GM21528 (cell line): ENCODE results near the gene MIGA2.

Experiments
- ATAC-seq: cut with Tn5 transposase; IDR thresholded peaks from one replicate; pipeline ENCODE4 v1.9.1; 2021; ENCODE audit warnings: mild to moderate bottlenecking, moderate library complexity; ENCODE audit not compliant: unreplicated experiment, low FRiP score

Gene MIGA2

DNA sequence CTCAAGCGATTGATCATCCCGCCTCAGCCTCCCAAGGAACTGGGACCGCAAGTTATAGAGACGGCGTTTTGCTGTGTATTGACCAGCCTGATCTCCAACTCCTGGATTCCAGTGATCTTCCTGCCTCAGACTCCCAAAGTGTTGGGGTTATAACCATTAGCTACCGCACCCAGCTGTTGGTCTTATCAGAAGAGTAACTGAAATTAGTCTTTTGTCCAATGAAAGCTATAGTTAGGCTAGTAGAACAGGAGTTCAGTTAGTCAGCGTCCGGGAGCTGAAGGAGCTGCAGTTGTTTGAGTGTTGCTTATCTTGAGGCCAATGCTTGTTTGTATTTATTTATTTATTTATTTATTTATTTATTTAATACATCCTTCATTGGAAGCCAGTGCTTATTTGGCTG is 3.2 kb upstream of the MIGA2 start:
- ATAC-seq, result no peak

DNA sequence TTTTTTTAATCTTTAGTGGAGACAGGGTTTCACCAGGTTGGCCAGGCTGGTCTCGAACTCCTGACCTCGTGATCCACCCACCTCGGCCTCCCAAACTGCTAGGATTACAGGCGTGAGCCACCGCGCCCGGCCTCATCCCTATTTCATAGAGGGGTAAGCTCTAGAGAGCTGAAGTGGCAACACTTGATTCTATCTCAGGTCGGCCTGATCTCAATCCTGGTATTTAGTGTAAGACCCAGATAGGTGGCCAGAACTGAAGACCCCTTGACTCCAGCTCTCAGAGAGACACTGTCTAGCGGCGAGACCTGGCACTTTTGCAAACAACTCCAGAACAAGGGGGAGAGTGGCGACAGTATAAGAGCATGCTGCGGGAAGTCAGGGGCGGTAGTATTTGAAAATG is 588 bp upstream of the MIGA2 start:
- peak; percentile 3 for ATAC-seq

DNA sequence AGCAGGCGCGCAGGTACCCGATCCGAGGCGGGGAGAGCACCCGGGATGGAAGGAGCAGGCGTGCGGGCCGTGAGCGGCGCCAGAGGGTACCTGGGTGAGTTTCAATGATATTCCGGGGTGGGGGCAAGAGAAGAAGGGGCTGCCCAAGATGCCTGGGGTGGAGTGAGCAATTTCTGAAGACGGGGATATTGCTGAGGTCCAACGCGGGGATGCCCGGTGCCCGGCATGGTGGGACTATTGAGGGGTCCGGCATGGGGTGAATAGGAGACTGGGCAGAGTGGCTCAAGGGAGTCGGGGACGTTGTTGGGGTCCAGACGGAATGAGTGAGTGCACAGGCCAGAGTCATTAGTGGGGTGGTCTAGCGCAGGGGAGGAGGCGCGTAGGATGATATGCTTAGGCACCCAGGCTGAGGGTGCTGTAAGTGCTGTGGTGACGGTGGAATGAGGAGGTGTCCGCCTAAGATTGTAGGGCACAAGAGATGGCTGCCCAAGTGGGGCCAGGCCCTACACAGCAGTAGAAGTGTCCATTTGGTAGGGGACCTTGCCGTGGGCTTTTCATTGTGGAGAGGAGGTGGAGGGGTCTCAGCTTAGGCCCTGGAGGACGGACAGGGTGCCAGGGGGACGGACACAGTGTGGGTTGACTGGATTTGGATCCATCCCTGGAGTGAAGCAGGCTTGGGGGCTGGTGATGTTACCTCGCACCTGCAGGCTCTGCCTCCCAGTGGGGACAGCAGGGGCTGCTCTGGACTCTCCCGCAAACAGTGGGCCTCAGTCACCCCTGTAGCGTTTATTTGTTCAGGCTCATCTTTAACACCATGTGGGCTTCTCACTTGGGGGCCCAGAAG is 719 bp downstream of the MIGA2 start:
- no peak for ATAC-seq

DNA sequence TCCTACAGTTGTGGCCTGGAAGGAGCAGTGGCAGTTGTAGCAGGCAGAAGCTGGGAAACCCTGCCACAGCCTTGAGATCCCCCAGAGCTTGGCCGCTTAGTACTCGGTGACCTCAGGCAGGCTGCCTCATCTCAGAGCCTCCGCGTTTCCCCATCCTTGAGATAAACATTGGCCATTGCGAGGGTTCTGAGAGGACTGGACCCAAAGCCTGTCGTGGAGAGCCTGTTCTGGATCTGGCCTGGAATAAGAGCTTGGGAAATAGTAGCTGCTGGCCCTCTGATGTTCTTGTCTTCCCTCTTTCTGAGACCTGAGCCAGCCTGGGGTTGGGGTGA is 1.3 kb downstream of the MIGA2 start:
- ATAC-seq, result no peak

DNA sequence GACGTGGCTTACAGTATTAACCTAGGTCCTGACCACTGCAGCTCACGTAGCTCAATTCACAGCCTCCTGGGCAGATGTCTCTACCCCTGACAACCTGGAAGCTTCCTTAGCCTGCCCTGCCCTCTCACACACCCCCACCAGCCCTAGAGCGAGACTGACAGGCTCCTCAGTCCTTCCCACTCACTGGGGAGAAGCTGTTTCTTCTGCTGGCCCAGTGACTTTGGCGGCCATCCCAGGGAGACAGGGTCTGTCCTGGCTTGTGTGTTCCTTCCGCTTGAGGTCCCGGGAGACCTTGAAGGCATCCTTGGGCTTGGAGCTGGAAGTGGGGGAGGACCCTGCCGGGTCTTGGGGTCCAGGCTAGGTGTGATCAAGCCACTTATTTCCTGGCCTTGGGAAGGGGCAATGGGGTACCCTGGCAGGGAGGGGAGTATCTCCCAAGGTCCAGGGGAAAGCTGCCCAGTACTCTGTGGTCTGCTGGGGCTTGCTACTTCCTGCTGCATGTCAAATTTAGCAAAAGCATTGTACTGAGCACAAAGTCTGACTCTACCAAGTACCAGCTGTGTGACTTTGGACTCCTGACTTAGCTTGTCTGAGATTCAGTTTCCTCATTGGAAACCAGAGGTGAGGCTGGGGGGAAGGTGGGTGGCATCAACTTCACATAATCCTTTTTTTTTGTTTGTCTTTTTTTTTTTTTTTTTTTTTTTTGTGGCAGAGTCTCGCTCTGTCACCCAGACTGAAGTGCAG is 1.9 kb downstream of the MIGA2 start:
- ATAC-seq, result no peak

DNA sequence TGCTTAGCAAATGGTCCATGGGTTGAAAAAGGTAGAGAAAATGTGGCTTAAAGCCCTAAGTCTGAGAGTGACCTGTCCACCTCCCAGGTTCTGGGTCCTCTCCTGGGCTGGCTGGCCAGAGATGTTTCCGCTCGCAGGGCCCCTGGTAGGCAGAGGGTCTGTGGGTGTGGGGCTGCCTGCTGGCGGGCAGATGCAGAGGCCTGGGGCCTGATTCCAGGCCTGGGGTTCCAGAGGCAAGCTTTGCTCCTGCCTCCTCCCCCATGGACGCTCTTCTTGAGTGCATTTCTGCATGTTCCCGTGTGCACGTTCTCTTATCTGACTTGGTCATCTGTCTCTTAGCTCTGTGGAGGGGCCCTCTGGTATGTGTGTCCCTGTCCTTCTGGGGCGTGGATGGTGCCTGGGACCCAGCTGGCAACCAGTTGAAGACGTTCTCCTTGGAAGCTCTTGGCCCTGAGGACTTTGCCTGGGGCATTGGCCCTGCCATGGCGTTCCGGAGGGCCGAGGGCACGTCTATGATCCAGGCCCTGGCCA is 3.8 kb downstream of the MIGA2 start:
- no peak for ATAC-seq

DNA sequence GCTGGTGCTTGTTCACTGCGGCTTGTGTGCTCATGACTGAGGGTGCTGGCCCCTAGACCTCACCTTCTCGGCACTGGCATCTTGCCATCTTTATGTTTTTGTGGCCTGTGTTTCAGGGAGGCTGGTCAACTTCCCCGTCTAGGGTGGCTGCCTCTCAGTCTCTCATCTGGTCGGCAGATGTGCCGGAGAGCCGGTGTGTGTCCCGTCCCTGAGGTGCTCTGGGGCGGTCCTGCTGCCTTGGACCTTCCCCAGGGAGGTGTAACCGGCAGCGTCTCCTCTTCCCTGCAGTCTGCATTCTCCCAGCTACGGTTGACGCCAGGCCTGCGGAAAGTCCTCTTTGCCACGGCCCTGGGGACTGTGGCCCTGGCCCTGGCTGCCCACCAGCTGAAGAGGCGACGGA is 5.6 kb downstream of the MIGA2 start:
- no peak for ATAC-seq

DNA sequence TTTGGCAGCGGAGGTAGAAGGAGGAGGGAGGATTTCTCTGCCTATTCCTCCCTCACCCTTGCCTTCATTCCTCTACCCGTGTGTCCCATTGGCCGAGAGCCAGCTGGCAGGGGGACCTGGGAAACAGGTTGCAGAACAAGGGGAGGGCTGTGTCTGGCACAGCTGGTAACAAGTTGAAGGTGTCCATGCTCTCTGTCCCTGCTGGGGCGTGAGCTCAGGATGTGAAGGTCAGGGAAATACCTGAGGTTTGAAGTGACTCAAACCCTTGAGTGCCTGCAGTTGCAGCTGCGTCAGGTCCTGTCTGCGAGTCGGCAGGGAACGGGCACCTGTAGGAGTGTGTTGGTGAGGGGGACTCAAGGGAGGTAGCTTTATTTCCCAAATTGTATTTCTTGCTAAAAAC is 16.2 kb downstream of the MIGA2 start:
- no peak for ATAC-seq

DNA sequence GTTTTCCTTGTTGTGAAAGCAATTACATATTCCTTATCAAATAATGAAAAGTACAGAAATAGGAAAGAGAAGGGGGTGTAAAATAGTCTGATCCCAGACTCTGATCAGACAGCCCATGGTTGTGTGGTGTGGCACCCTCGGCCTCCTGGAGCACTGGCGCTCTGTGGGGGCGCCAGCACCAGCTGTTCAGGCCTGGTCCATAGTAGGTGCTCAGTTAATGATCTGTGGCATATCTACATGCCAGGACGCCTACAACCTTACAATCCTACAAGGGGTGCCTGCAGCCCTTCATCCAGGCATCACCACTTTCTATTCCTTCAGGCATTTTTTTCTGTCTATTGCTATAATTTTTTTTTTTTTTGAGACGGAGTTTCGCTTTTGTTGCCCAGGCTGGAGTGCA is 16.6 kb downstream of the MIGA2 start:
- ATAC-seq, result no peak

DNA sequence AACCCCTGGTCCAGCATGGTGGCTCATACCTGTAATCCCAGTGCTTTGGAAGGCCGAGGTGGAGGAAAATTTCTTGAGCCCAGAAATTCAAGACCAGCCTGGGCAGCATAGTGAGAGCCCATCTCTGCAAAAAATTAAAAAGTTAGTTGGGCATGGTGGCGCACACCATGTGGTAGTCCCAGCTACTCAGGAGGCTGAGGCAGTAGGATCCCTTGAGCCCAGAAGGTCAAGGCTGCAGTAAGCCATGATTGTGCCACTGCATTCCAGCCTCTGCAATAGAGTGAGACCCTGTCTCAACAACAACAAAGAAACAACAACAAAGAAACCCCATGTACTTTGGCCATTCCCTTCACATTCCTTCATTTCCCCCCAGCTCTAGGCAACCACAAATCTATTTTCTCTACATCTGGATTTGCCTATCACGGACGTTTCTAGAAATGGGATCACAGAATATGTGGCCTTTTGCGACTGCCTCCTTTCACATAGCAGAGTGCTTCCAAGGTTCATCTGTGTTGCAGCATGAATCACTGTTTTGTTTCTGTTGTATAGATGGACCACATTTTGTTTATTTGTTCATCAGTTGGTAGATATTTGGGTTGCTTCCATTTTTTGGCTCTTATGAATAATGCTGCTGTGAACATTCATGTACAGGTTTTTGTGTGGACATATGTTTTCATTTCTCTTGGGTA is 17.9 kb downstream of the MIGA2 start:
- ATAC-seq, result no peak

DNA sequence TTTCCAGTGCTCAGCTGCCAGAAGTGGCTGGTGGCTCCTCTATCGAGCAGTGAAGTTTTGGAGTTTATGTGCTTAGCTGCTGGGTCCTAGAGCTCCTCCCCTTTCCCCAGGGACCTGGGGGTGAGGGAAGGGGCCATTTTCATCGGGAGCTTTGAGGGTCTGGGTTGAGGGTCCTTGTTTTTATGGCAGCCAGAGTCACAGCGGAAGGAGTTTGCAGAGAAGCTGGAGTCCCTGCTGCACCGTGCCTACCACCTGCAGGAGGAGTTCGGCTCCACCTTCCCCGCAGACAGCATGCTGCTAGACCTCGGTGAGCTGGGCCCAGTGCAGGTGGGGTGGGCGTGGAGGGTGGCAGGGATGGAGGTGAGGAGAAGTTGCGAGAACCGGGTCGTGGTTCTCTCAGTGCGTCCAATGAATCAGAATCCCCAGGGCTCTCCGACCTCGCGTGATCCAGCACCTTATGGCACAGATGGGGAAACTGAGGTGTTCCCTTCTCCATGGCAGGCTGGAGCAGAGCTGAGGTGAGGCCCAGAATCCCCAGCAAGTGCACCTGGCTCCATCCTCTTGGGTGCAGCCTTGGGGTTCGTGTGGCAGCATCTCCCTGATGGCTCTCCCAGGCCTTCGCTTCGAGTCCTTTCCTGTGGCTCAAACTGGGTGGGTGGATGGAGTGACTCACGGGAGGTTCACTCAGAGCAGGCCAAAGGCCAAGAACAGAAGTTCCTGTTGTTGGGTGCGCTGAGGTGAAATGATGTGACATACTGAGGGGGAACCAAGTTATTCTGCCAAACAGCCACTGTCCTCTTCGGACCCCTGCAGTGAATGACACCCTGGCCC is 22.8 kb downstream of the MIGA2 start:
- no peak for ATAC-seq

DNA sequence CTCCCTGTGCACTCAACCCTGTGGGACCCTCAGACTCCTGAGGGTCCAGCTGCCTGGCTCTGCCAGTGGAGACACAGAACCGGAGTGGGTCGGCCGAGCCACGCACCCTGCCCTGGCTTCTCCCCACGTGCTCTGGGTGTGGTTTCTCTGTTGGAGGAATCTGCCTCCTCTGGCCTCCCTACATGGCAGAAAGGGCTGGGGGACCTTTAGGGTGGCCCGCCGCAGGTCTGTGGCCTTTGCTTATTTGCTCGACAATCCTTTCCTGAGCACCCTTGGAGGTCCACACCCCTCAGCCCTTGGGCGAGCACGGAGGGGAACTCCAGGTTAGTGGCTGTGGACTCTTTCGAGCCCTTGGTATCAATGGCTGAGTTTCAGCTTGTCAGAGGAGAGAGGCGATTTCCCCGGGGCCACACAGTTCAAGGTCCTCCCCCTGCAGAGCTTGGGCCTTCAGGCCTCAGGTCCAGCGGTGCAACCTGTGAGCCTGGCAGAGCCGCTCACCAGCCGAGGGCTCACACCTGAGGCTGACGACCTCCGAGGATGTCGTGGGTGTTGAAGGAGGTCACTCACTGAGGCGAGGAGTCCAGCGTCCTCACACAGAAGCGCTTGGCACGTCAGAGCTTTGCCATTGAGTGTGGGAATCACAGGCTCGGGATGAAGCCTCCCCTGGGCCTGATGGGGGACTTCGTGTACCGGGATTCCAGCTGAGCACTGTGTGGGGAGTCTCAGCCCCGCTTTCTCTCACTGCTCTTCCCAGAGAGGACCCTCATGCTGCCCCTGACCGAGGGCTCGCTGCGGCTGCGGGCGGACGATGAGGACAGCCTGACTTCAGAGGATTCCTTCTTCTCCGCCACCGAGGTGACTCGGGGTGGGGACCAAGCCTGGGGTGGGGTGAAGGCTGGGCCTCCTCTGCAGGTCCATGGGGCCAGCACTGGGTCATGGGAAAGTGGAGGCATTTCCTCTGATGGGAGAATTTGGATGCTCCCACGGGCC is 23.7 kb downstream of the MIGA2 start:
- ATAC-seq, result no peak

DNA sequence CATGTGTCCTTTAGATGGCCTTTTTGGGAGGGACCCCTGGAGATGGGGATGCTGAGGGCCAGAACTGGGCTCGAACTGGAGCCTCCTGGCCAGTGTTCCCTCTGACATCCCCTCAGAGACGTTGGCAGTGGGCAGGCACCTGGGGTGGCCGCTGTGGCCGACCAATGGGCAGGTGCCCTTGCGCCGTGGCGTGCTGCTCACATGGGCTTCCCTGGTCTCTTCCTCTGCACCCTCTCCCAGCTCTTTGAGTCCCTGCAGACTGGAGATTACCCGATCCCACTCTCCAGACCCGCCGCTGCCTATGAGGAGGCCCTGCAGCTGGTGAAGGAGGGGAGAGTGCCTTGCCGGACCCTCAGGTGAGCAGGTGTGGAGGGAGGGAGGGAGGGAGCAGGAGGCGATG is 24.6 kb downstream of the MIGA2 start:
- ATAC-seq, result no peak

DNA sequence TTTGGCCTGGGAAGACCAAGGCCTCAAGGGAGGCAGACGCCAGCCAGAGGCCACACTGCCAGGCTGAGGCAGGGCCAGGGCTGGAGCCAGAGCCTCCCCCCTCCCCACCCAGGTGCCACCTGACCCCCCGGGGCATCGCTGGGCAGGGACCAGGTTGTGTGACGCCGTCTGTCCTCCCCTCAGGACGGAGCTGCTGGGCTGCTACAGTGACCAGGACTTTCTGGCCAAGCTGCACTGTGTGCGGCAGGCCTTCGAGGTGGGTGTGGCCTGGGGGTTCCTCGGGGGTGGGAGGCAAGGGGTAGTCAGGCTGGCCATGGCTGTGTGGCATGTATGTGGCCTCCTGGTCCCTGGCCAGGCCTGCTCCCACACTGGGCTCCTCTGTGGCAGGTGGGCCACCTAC is 26.6 kb downstream of the MIGA2 start:
- no peak for ATAC-seq

DNA sequence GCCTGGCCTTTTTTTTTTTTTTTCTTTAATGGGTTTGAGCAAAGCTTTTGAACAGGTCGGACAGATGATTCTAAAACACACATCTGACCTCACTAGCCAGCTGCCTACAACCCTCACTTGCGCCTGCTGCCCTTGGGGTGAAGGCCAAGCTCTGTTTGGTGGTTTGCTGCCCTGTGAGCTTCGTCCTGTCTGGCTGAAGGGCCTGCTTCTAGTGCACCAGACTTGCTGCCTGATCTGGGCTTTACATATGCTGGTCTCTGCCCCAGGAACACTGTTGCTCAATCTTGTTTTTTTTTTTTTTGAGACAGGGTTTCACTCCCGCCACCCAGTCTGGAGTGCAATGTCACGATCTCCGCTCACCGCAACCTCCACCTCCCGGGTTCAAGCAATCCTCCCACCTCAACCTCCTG is 28.1 kb downstream of the MIGA2 start:
- ATAC-seq, result no peak

DNA sequence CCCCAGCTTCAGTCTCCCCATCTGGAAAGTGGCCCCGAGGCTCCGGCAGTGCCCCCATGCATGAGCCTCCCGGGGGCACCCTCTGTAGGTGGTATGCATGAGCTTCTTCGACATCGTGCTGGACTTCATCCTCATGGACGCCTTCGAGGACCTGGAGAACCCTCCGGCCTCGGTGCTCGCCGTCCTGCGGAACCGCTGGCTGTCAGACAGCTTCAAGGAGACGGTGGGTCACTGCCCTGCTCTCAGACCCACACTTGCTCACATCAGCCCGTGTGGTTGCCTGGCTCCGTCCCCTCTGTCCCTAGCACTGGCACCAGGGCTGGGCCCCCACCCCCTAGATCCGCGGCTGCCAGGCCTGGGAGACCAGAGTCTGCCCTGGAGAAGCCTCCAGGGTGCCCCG is 31.7 kb downstream of the MIGA2 start:
- no peak for ATAC-seq

DNA sequence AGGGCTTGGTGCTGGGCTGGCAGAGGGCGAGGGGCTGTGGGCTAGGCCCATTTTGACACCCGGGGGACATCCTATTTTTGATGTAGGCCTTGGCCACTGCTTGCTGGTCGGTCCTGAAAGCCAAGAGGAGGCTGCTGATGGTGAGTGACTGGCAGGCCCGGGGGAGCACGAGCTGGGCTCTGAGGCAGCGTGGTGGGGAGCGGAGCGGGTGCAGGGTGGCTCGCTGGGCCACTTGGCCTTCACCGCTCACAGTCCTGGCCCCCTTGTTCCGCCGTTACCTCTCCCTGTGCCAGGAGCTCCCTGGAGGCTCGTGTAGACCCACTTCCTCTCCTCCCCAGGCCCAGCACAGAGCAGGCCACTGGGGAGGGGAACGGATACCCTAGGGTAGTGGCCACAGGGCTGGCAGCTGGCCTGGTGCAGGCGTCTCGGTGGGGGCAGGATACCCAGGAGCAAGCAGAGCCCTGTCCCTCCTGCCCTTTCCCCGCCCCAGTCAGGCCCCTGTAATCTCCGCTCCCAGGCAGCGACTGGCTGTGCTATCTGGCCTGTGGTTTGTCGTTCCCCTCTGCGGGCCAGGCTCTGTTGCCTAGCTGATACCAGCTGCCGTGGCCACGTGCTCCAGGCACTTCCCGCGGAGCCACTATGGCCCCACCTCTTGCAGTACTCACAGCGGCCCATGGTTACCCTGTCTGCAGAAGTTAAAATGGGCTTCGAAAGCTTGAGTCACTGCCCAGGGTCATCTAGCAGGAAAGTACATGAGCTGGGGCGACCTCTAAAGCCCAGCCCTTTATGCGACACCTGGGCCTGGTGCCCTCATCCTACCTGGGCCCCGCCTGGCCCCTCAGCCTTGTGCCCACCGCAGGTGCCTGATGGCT is 32.8 kb downstream of the MIGA2 start:
- ATAC-seq, result no peak

DNA sequence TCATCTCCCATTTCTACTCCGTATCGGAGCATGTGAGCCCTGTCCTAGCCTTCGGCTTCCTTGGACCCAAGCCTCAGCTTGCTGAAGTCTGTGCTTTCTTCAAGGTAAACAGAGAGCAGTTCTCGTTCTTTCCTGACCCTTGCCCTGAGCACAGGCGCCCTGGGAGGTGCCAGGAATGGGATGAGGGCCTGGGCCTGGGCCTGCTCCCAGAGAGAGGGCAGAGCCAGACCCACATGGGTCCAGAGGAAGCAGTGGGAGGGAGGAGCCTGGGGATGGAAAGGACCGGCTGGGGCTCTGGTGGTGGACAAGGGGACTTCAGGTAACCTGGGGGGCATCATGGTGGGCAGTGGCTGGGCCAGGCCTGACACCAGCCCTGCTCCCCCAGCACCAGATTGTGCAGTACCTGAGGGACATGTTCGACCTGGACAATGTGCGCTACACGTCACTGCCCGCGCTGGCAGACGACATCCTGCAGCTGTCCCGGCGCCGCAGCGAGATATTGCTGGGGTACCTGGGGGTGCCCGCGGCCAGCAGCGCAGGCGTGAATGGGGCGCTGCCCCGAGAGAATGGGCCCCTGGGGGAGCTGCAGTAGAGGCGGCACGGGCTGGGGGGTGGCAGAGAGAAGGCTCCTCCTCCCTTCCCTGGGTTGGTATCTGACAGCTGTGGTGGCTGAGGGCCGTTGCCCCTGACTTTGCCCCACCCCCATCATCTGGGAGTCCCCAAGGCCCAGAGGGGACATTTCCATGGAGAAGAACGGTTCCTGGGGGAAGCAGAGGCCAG is 33.6 kb downstream of the MIGA2 start:
- ATAC-seq, result no peak
